GM20000 (cell line): Measurements from ENCODE around the gene BEND5.
A peak's percentile ranks its signal among the peaks of the same experiment; 100 is the strongest.

Source experiments
- DNase-seq: peaks from one replicate; pipeline ENCODE4 v3.0.0; 2012; ENCODE audit warnings: low spot score
- CTCF ChIP-seq: IDR thresholded peaks from 2 replicates; pipeline ENCODE4 v1.5.1; 2012; ENCODE audit warnings: mild to moderate bottlenecking, control low read depth; ENCODE audit errors: extremely low read depth, missing control alignments

The BEND5 gene

GRCh38 chr1:48710915-48711314 lies 65.8 kb downstream of the BEND5 start:
- TF ChIP-seq CTCF, result no peak
- DNase-seq, result no peak

GRCh38 chr1:48710318-48710717 lies 66.4 kb downstream of the BEND5 start:
- no peak for DNase-seq
- no peak for TF ChIP-seq CTCF

GRCh38 chr1:48704736-48705135 lies 72.0 kb downstream of the BEND5 start:
- no peak for DNase-seq

GRCh38 chr1:48701445-48701844 lies 75.2 kb downstream of the BEND5 start:
- DNase-seq, result no peak

More at GRCh38 chr1:48704736-48705135, 72.0 kb downstream of the BEND5 start:
- TF ChIP-seq CTCF, result no peak

GRCh38 chr1:48697066-48697707 lies 79.5 kb downstream of the BEND5 start:
- peak; percentile 89 for TF ChIP-seq CTCF
- peak; percentile 65 for DNase-seq

More at GRCh38 chr1:48701445-48701844, 75.2 kb downstream of the BEND5 start:
- no peak for TF ChIP-seq CTCF

GRCh38 chr1:48695161-48695560 lies 81.5 kb downstream of the BEND5 start:
- TF ChIP-seq CTCF, result no peak
- DNase-seq, result no peak

GRCh38 chr1:48693674-48694320 lies 82.9 kb downstream of the BEND5 start:
- no peak for DNase-seq
- no peak for TF ChIP-seq CTCF
